ENCODE results near the gene MELTF.
A peak's percentile ranks its signal among the peaks of the same experiment; 100 is the strongest.

The MELTF gene

DNA sequence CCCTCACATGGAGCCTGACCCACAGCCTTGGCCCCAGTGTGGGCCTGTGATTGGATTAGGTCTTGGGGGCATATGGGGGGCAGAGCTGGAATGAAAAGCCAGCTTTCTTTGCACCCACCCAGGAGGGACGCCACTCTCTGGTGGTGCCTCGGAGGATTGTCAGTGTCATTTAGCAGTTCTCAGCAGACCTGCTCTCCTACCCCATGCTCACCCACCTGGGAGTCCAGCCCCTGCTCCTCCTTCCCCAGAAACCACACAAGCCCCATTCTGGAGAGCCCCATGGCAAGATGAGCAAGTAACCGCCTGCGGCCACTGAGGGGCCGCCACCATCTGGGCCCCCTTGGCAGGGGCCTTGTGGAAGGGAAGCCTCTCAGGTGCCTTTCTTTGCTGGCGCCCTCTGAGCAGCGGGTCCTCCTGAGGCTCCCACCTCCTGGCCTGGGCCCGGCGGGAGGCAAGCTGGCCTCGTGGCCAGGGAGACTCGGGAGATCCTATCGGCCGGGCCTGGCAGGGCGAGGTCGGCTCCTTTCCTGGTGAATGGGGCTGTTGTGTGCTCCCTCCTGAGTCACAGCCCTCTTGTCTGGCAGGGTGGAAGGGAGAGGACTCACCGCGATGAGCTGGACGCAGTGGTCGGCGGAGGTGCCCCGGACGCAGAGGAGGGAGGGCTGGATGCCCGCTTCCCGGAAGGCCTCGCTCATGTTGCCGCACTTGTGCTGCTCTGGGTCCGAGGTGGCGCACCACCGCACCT is 2.3 kb downstream of the MELTF start:
- Histone ChIP-seq H3K4ac (ENCODE audit: low read depth in 1 of 2, low read length in 2 of 2) (no peak overlapping the region), H2BK12ac (ENCODE audit: low read length in 2 of 2) (no peak overlapping the region), H3K4me1 (ENCODE audit: control insufficient read depth, insufficient read depth, low read depth, low read length) (peaks cover 44% of the 10 kb centered on the region), H3K9me3 (ENCODE audit: control insufficient read depth, low read length) (no peaks in the 10 kb centered on the region), H3K27me3 (ENCODE audit: control insufficient read depth in 1 of 2, insufficient read depth in 1 of 2, low read length in 2 of 2) (peaks cover 22 to 42% of the 10 kb centered on the region in 2 experiments), H4K8ac (ENCODE audit: low read length) (no peak overlapping the region), H3K9ac (ENCODE audit: low read length) (no peak overlapping the region), H3K23ac (ENCODE audit: low read length in 2 of 2) (no peak overlapping the region), H2AFZ (ENCODE audit: low read depth, low read length) (no peak overlapping the region), H2BK120ac (ENCODE audit: low read depth, low read length) (no peak overlapping the region), H3K14ac (ENCODE audit: low read length in 2 of 2) (no peak overlapping the region), H3K4me2 (ENCODE audit: low read length, poor library complexity, severe bottlenecking) (no peak overlapping the region), H3K36me3 (ENCODE audit: control insufficient read depth in 1 of 2, insufficient read depth in 2 of 2, low read depth in 1 of 2, low read length in 2 of 2) (peaks cover 0 to 16% of the 10 kb centered on the region in 2 experiments), H2AK5ac (ENCODE audit: low read length, severe bottlenecking) (no peak overlapping the region), H2BK5ac (ENCODE audit: low read depth, low read length, poor library complexity, severe bottlenecking) (no peak overlapping the region), H3K18ac (ENCODE audit: low read depth in 1 of 2, low read length in 2 of 2) (no peak overlapping the region), H2BK15ac (ENCODE audit: low read depth, poor library complexity, severe bottlenecking) (no peak overlapping the region), H4K91ac (ENCODE audit: low read length) (no peak overlapping the region), H3K4me3 (ENCODE audit: insufficient read depth in 1 of 2, low read depth in 1 of 2, low read length in 2 of 2) (no peak overlapping the region), H3K27ac (ENCODE audit: low read length, poor library complexity, severe bottlenecking) (no peak overlapping the region), H3K79me1 (replicated peaks; ENCODE audit: low read length, poor library complexity, severe bottlenecking) (no peaks in the 10 kb centered on the region)
- WGBS = 95% methylated on average over 29 of the region's 29 CpGs
- no peak for DNase-seq

DNA sequence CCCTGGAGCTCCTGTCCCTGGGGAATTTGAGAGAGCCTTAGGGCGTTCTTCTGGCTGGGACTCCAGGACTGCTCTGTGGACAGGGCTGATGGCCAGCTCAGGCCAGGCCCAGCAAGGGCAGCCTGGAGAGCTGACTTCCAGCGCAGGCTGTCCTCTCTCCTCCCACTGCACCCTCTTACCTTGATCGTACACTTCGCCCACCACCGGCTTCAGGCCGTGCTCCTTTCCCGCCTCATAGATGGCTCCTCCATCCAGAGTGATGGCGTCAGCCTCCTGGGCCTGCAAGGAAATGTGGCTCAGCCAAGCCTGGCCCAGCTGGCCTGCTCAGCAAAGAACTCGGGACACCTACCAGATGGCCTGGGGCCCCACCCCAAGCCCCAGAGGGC is 3.1 kb downstream of the MELTF start:
- Histone ChIP-seq H4K91ac (ENCODE audit: low read length) (no peak overlapping the region), H3K4me1 (ENCODE audit: control insufficient read depth, insufficient read depth, low read depth, low read length) (peaks cover 47% of the 10 kb centered on the region), H4K8ac (ENCODE audit: low read length) (no peak overlapping the region), H3K23ac (ENCODE audit: low read length in 2 of 2) (no peak overlapping the region), H3K27me3 (ENCODE audit: control insufficient read depth in 1 of 2, insufficient read depth in 1 of 2, low read length in 2 of 2) (peaks cover 30 to 51% of the 10 kb centered on the region in 2 experiments), H3K4ac (ENCODE audit: low read depth in 1 of 2, low read length in 2 of 2) (no peak overlapping the region), H2BK120ac (ENCODE audit: low read depth, low read length) (no peak overlapping the region), H3K14ac (ENCODE audit: low read length in 2 of 2) (no peak overlapping the region), H2AK5ac (ENCODE audit: low read length, severe bottlenecking) (no peak overlapping the region), H2AFZ (ENCODE audit: low read depth, low read length) (no peak overlapping the region), H3K27ac (ENCODE audit: low read length, poor library complexity, severe bottlenecking) (no peak overlapping the region), H3K4me2 (ENCODE audit: low read length, poor library complexity, severe bottlenecking) (no peak overlapping the region), H2BK12ac (ENCODE audit: low read length in 2 of 2) (no peak overlapping the region), H3K9ac (ENCODE audit: low read length) (no peak overlapping the region), H3K18ac (ENCODE audit: low read depth in 1 of 2, low read length in 2 of 2) (no peak overlapping the region), H3K4me3 (ENCODE audit: insufficient read depth in 1 of 2, low read depth in 1 of 2, low read length in 2 of 2) (no peak overlapping the region), H3K9me3 (ENCODE audit: control insufficient read depth, low read length) (no peaks in the 10 kb centered on the region), H2BK15ac (ENCODE audit: low read depth, poor library complexity, severe bottlenecking) (no peak overlapping the region), H3K79me1 (replicated peaks; ENCODE audit: low read length, poor library complexity, severe bottlenecking) (no peaks in the 10 kb centered on the region), H2BK5ac (ENCODE audit: low read depth, low read length, poor library complexity, severe bottlenecking) (no peak overlapping the region), H3K36me3 (ENCODE audit: control insufficient read depth in 1 of 2, insufficient read depth in 2 of 2, low read depth in 1 of 2, low read length in 2 of 2) (peaks cover 0 to 16% of the 10 kb centered on the region in 2 experiments)
- DNase-seq = no peak
- 90% methylated on average over 9 of the region's 9 CpGs for WGBS

DNA sequence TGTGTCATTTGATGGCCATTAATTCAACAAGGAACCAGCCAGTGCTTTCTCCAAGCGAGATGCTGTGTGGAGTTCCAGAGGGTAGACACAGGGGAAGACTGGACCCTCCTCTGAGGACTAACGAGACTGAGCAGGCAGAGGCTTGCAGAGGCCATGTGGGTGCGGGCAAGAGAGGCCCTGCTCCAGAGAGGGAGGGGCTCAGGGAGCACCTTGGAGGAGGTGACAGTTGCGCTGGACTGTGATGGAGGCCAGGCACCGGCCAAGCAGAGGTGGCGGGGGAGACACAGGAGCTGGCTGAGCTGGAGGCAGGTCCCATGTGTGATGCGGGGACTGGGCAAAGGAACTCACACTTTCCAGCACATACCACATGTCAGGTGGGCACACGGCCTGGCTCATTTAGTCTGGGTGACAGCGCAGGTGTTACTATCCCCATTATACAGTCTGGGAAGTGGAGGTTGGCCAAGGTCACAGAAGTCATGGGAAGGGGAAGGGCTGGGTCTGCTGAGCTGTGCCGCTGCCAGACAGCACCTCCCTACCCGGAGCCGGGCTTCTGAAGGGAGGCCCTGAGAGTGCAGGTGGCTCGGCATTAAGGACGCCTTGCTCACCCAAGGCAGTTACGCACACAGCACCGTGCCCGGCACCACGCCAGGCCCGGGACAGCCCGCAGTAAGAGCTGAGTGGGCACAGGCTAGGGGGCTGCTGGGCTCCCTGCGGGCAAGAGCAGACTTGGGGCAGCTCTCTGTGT is 3.7 kb downstream of the MELTF start:
- H2BK120ac ChIP-seq (ENCODE audit: low read depth, low read length) = no peak overlapping the region
- H3K23ac ChIP-seq (ENCODE audit: low read length in 2 of 2) = no peak overlapping the region
- no peak overlapping the region for H2BK12ac ChIP-seq (ENCODE audit: low read length in 2 of 2)
- no peak overlapping the region for H3K4me3 ChIP-seq (ENCODE audit: insufficient read depth in 1 of 2, low read depth in 1 of 2, low read length in 2 of 2)
- no peak overlapping the region for H3K18ac ChIP-seq (ENCODE audit: low read depth in 1 of 2, low read length in 2 of 2)
- peaks cover 0 to 16% of the 10 kb centered on the region in 2 experiments for H3K36me3 ChIP-seq (ENCODE audit: control insufficient read depth in 1 of 2, insufficient read depth in 2 of 2, low read depth in 1 of 2, low read length in 2 of 2)
- no peak overlapping the region for H3K9ac ChIP-seq (ENCODE audit: low read length)
- H3K27ac ChIP-seq (ENCODE audit: low read length, poor library complexity, severe bottlenecking) = no peak overlapping the region
- peak overlapping the region; percentile 15 for H4K91ac ChIP-seq (ENCODE audit: low read length)
- H3K27me3 ChIP-seq (ENCODE audit: control insufficient read depth in 1 of 2, insufficient read depth in 1 of 2, low read length in 2 of 2) = peaks cover 35 to 56% of the 10 kb centered on the region in 2 experiments
- H2BK15ac ChIP-seq (ENCODE audit: low read depth, poor library complexity, severe bottlenecking) = no peak overlapping the region
- H3K14ac ChIP-seq (ENCODE audit: low read length in 2 of 2) = no peak overlapping the region
- DNase-seq = no peak
- no peak overlapping the region for H4K8ac ChIP-seq (ENCODE audit: low read length)
- H3K9me3 ChIP-seq (ENCODE audit: control insufficient read depth, low read length) = no peaks in the 10 kb centered on the region
- no peak overlapping the region for H2AK5ac ChIP-seq (ENCODE audit: low read length, severe bottlenecking)
- H2AFZ ChIP-seq (ENCODE audit: low read depth, low read length) = no peak overlapping the region
- no peak overlapping the region for H2BK5ac ChIP-seq (ENCODE audit: low read depth, low read length, poor library complexity, severe bottlenecking)
- H3K4ac ChIP-seq (ENCODE audit: low read depth in 1 of 2, low read length in 2 of 2) = no peak overlapping the region
- no peaks in the 10 kb centered on the region for H3K79me1 ChIP-seq (replicated peaks; ENCODE audit: low read length, poor library complexity, severe bottlenecking)
- H3K4me2 ChIP-seq (ENCODE audit: low read length, poor library complexity, severe bottlenecking) = no peak overlapping the region
- H3K4me1 ChIP-seq (ENCODE audit: control insufficient read depth, insufficient read depth, low read depth, low read length) = peaks cover 42% of the 10 kb centered on the region
- WGBS = 97% methylated on average over 19 of the region's 21 CpGs

DNA sequence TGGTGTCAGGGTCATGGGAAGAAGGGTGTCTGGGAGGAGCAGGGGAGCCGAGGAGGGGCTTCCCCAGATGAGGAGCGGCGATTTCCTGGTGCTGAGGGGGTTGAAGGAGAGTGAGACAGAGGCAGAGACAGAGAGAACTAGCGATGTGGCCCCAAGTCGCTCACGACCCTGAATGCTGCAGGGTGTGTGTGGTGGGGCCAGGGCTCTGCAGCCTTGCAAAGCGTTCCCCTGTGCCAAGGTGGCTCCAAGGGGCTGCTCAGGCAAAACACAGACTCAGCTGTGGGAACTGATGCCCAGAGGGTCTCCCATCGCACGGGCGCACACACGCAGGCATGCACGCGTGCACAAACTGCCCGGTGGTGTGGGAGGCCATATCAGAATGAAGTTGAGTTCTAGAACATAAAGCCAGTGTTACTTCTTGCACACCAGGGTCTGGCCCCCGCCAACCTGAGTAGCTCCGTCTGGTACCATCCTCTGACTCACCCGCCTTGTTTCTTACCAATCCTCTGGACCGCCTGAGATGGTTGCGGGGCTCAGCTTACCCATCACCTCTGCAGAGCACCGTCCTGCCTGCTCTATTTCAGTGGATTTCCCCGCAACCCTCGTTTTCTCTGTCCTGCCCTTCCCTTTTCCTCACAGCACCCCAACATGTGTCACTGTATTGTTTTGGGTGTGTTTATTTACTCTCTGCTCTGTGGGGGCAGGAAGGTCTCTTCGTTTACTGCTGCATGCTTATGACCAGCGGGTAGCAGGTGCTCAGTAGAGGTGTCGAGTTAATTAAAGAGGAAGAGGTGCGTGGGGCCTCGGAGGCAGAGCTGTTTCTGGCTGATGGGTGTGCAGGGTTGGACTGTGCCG is 4.5 kb downstream of the MELTF start:
- Histone ChIP-seq H2AK5ac (ENCODE audit: low read length, severe bottlenecking) (no peak overlapping the region), H3K14ac (ENCODE audit: low read length in 2 of 2) (no peak overlapping the region), H3K9me3 (ENCODE audit: control insufficient read depth, low read length) (no peaks in the 10 kb centered on the region), H2BK12ac (ENCODE audit: low read length in 2 of 2) (no peak overlapping the region), H3K18ac (ENCODE audit: low read depth in 1 of 2, low read length in 2 of 2) (no peak overlapping the region), H4K91ac (ENCODE audit: low read length) (no peak overlapping the region), H3K27me3 (ENCODE audit: control insufficient read depth in 1 of 2, insufficient read depth in 1 of 2, low read length in 2 of 2) (peaks cover 41 to 62% of the 10 kb centered on the region in 2 experiments), H3K23ac (ENCODE audit: low read length in 2 of 2) (no peak overlapping the region), H3K36me3 (ENCODE audit: control insufficient read depth in 1 of 2, insufficient read depth in 2 of 2, low read depth in 1 of 2, low read length in 2 of 2) (peaks cover 0 to 16% of the 10 kb centered on the region in 2 experiments), H2BK120ac (ENCODE audit: low read depth, low read length) (no peak overlapping the region), H2BK15ac (ENCODE audit: low read depth, poor library complexity, severe bottlenecking) (no peak overlapping the region), H2BK5ac (ENCODE audit: low read depth, low read length, poor library complexity, severe bottlenecking) (no peak overlapping the region), H3K4me1 (ENCODE audit: control insufficient read depth, insufficient read depth, low read depth, low read length) (peaks cover 42% of the 10 kb centered on the region), H3K4ac (ENCODE audit: low read depth in 1 of 2, low read length in 2 of 2) (no peak overlapping the region), H2AFZ (ENCODE audit: low read depth, low read length) (no peak overlapping the region), H3K27ac (ENCODE audit: low read length, poor library complexity, severe bottlenecking) (no peak overlapping the region), H3K79me1 (replicated peaks; ENCODE audit: low read length, poor library complexity, severe bottlenecking) (no peaks in the 10 kb centered on the region), H3K4me2 (ENCODE audit: low read length, poor library complexity, severe bottlenecking) (no peak overlapping the region), H3K9ac (ENCODE audit: low read length) (no peak overlapping the region), H3K4me3 (ENCODE audit: insufficient read depth in 1 of 2, low read depth in 1 of 2, low read length in 2 of 2) (no peak overlapping the region), H4K8ac (ENCODE audit: low read length) (no peak overlapping the region)
- DNase-seq = no peak
- 91% methylated on average over 26 of the region's 28 CpGs for WGBS

Data from mesenchymal stem cell (in vitro differentiated cells and primary cell).